OCI-LY7 (cell line): ENCODE results near the gene LHX5.

Source experiments
- EZH2phosphoT487 ChIP-seq: fragments of 200-600 bp; sonication (generic); IDR thresholded peaks from 2 replicates; pipeline ENCODE4 v1.6.1; 2018; ENCODE audit warnings: low read depth, borderline replicate concordance, mild to moderate bottlenecking, mixed run types, antibody characterized with exemption, low read length, moderate library complexity, mixed read lengths
- TF ChIP-seq, protein P1 (sequence below): fragments of 200-600 bp; sonication (generic); conservative IDR thresholded peaks from 2 replicates; pipeline ENCODE4 v1.5.1; 2014; ENCODE audit warnings: mild to moderate bottlenecking, antibody characterized with exemption, low read length, moderate library complexity, mixed read lengths

DNA sequence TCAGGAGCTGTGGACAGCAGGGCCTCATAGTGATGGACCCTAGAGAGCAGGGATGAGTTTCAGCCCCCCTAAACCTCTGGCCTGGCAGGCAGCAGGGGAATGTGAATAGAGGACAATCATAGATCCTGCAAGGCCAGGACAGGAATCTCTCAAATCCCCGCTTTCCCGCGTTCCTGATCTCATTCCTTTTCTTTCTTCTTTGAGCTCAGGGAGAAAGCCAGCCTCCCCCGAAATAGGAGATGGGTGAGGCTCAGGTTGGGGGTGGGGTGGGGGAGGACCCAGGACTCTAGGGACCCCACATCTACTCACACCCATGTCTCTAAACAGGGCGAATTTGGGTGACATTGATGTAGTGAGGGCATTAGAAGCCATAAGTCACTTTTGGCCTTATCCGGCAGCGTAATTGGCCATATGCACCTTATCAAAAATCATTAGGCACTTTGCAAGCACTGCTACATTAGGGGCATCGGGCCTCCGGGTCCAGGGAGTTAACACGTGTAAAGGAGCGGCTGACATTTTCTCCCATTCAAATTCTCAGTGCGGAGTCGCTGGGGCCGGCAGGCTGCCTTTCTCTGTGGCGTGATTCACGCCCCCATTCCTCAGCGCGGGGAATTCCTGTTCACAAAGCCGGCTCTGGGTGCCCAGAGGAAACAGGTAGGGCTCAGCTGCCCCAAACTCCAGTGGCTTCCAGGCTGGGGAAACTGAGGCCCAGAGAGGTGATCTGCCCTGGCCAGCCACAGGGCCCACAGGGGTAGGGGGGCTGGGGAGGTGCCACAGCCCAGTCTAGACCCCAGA is 1.5 kb downstream of the LHX5 start:
- TF ChIP-seq, protein P1, sequence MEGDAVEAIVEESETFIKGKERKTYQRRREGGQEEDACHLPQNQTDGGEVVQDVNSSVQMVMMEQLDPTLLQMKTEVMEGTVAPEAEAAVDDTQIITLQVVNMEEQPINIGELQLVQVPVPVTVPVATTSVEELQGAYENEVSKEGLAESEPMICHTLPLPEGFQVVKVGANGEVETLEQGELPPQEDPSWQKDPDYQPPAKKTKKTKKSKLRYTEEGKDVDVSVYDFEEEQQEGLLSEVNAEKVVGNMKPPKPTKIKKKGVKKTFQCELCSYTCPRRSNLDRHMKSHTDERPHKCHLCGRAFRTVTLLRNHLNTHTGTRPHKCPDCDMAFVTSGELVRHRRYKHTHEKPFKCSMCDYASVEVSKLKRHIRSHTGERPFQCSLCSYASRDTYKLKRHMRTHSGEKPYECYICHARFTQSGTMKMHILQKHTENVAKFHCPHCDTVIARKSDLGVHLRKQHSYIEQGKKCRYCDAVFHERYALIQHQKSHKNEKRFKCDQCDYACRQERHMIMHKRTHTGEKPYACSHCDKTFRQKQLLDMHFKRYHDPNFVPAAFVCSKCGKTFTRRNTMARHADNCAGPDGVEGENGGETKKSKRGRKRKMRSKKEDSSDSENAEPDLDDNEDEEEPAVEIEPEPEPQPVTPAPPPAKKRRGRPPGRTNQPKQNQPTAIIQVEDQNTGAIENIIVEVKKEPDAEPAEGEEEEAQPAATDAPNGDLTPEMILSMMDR, result no peak
- no peak for TF ChIP-seq EZH2phosphoT487
